Cardiac fibroblast (primary cell): Measurements from ENCODE around the gene SPAAR.

Source experiments
- DNase-seq, 2 donors: peaks; one replicate each; pipeline versions ENCODE4 v3.0.0 to v3.0.0-alpha.2; 2010; ENCODE audit warnings: low read depth in 2 of 2
- H3K4me3 ChIP-seq, 2 donors: replicated peaks in 1 of 2; 1 replicate in 1 of 2; 2 replicates in 1 of 2; pipeline ENCODE4 v1.5.1; 2011; ENCODE audit warnings: low read depth in 2 of 2, low read length in 2 of 2, mild to moderate bottlenecking in 2 of 2, moderate library complexity in 1 of 2
- CTCF ChIP-seq: IDR thresholded peaks from one replicate; pipeline ENCODE4 v1.5.1; 2011; ENCODE audit warnings: low read depth, mild to moderate bottlenecking, low read length, inconsistent platforms

SPAAR gene

GRCh38 chr9:35867538-35867937, 41.8 kb upstream of the SPAAR start:
- no peak overlapping the region for H3K4me3 ChIP-seq
- DNase-seq = no peak
- TF ChIP-seq CTCF = no peak

- DNase-seq = no peak
- TF ChIP-seq CTCF = no peak
- no peak overlapping the region for H3K4me3 ChIP-seq
Observed at GRCh38 chr9:35868933-35869332, 40.4 kb upstream of the SPAAR start.

GRCh38 chr9:35869621-35870216, 39.6 kb upstream of the SPAAR start:
- no peak overlapping the region for H3K4me3 ChIP-seq
- DNase-seq = no peak
- no peak for TF ChIP-seq CTCF

- no peak for TF ChIP-seq CTCF
- no peak for DNase-seq
- no peak within 1 kb of the TSS for H3K4me3 ChIP-seq
Observed at GRCh38 chr9:35870351-35870923, 38.9 kb upstream of the SPAAR start, which contains the start of gene OR13J1. Gene OR13J1, minus strand, starts transcription at chr9:35870401. Its CDS starts 0 bp downstream, at chr9:35870401.

GRCh38 chr9:35871545-35871944, 37.7 kb upstream of the SPAAR start:
- no peak for TF ChIP-seq CTCF
- no peak overlapping the region for H3K4me3 ChIP-seq
- DNase-seq = no peak

GRCh38 chr9:35872505-35872904, 36.8 kb upstream of the SPAAR start:
- DNase-seq = no peak
- no peak for TF ChIP-seq CTCF
- no peak overlapping the region for H3K4me3 ChIP-seq
